Keratinocyte (primary cell): ENCODE data around the gene MAGEA9. TPM values are rescaled to one million over a fixed set of nuclear protein-coding genes. Genes with fewer than 3 reads are reported as not detected.

Experiments used
- DNase-seq: peaks from one replicate; pipeline ENCODE4 v3.0.0-alpha.2; 2011; ENCODE audit warnings: low read depth, missing footprints, low spot score
- FAIRE-seq: peaks from 2 replicates; lab custom pipeline; 2011; peaks lifted over from hg19 to GRCh38; lab: Jason Lieb, UNC
- H2AFZ ChIP-seq: 2 replicates; pipeline ENCODE4 v1.6.0; 2012; ENCODE audit warnings: low read length, control low read depth, inconsistent platforms; ENCODE audit not compliant: control insufficient read depth
- H3K27ac ChIP-seq: 2 replicates; pipeline ENCODE4 v1.5.1; 2011; ENCODE audit warnings: low read length; ENCODE audit not compliant: control insufficient read depth, insufficient read depth
- H3K27me3 ChIP-seq: 3 replicates; pipeline ENCODE4 v1.6.0; 2011; ENCODE audit warnings: low read length; ENCODE audit not compliant: control insufficient read depth, insufficient read depth; ENCODE audit errors: extremely low read depth
- H3K36me3 ChIP-seq, 2 experiments: 2 replicates in 1 of 2; 3 replicates in 1 of 2; pipeline ENCODE4 v1.5.1; 2011; ENCODE audit warnings: low read length in 2 of 2, mild to moderate bottlenecking in 1 of 2; ENCODE audit not compliant: control insufficient read depth in 2 of 2, insufficient read depth in 2 of 2; ENCODE audit errors: extremely low read depth in 1 of 2
- H3K4me1 ChIP-seq: 3 replicates; pipeline ENCODE4 v1.5.1; 2011; ENCODE audit warnings: low read length; ENCODE audit not compliant: control insufficient read depth, insufficient read depth; ENCODE audit errors: extremely low read depth
- H3K4me2 ChIP-seq: 3 replicates; pipeline ENCODE4 v1.6.0; 2011; ENCODE audit warnings: low read depth, low read length; ENCODE audit not compliant: control insufficient read depth, insufficient read depth; ENCODE audit errors: extremely low read depth
- H3K4me3 ChIP-seq, 3 experiments: fragments of 200-600 bp in 1 of 3; sonication (generic) in 1 of 3; 2 replicates in 2 of 3; 3 replicates in 1 of 3; pipeline ENCODE4 v1.5.1; 2011 to 2016; ENCODE audit warnings: low read length in 3 of 3, mild to moderate bottlenecking in 3 of 3, control low read depth in 2 of 3, inconsistent platforms in 1 of 3, low read depth in 1 of 3, mixed read lengths in 1 of 3, mixed run types in 1 of 3, moderate library complexity in 1 of 3; ENCODE audit not compliant: control insufficient read depth in 2 of 3, insufficient read depth in 2 of 3; ENCODE audit errors: extremely low read depth in 1 of 3
- H3K79me2 ChIP-seq: 2 replicates; pipeline ENCODE4 v1.6.0; 2012; ENCODE audit warnings: low read length; ENCODE audit not compliant: control insufficient read depth, insufficient read depth
- H3K9ac ChIP-seq: 3 replicates; pipeline ENCODE4 v1.6.0; 2011; ENCODE audit warnings: low read length; ENCODE audit not compliant: control insufficient read depth, insufficient read depth; ENCODE audit errors: extremely low read depth
- H3K9me1 ChIP-seq: 3 replicates; pipeline ENCODE4 v1.6.0; 2011; ENCODE audit warnings: low read length; ENCODE audit not compliant: control insufficient read depth, insufficient read depth; ENCODE audit errors: extremely low read depth
- H3K9me3 ChIP-seq: 2 replicates; pipeline ENCODE4 v1.5.1; 2012; ENCODE audit warnings: low read depth, low read length; ENCODE audit not compliant: control insufficient read depth
- H4K20me1 ChIP-seq: 3 replicates; pipeline ENCODE4 v1.6.0; 2011; ENCODE audit warnings: low read length; ENCODE audit not compliant: control insufficient read depth, insufficient read depth; ENCODE audit errors: extremely low read depth
- EZH2 ChIP-seq: IDR thresholded peaks from one replicate; pipeline ENCODE4 v1.6.1; 2012; ENCODE audit warnings: inconsistent platforms, mild to moderate bottlenecking, low read length, moderate library complexity
- dilution Hi-C: fragments of 300-500 bp; cut with MboI; formaldehyde crosslinking; loops from one replicate; pipeline ENCODE4 v1.7.0; 2020; ENCODE audit warnings: low sequenced_read_pairs; ENCODE audit not compliant: extremely low pct_ligation_motif_present
- polyA plus RNA-seq, 5 experiments: library from polyadenylated mRNA; depleted of rRNA in 3 of 5; stranded (reverse) in 3 of 5; stranded (forward) in 1 of 5; unstranded in 1 of 5; fragments of >200 nt; gene quantifications; 1 replicate in 1 of 5; 2 replicates in 3 of 5; 3 replicates in 1 of 5; pipeline versions ENCODE4 v1.2.1 to v1.2.3, GENCODE V29; 2011 to 2012; ENCODE audit warnings: missing spikeins in 2 of 5, low read depth in 1 of 5, low replicate concordance in 1 of 5
- TF ChIP-seq, protein P1 (sequence below), 3 experiments: IDR thresholded peaks in 1 of 3; conservative IDR thresholded peaks in 1 of 3; optimal IDR thresholded peaks in 1 of 3; 2 replicates in 2 of 3; 3 replicates in 1 of 3; pipeline versions ENCODE3 to v1.5.1; 2011; ENCODE audit warnings: low read length in 3 of 3, mild to moderate bottlenecking in 3 of 3, moderate library complexity in 2 of 3, control low read depth in 1 of 3, inconsistent platforms in 1 of 3; ENCODE audit not compliant: insufficient read depth in 2 of 3; ENCODE audit errors: extremely low read depth in 1 of 3

Gene MAGEA9
- polyA plus RNA-seq, 1 donor (not counting 4 experiments of a cell fraction or from before 2014, with no cell fraction given): not detected

DNA sequence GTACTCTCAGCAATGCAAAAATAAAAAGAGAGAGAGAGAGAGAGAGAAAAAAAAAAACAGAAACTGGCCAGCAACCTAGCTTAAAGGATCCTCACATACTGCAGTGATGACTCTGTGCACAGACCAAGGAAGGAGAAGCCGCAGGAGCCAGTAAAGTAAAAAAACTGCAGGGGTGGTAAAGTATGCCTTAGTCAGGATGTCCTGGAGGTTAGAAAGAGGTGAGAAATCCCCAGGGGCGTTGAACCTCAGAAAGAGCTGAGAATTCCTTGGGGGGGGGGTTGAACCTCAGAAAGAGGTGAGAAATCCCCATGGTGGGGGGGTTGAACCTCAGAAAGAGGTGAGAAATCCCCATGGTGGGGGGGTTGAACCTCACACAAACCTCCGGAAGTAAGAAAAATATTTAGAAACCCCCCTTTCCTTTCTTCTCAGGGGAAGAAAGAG lies 48.0 kb downstream of the MAGEA9 start:
- no peak for TF ChIP-seq EZH2
- TF ChIP-seq, protein P1, sequence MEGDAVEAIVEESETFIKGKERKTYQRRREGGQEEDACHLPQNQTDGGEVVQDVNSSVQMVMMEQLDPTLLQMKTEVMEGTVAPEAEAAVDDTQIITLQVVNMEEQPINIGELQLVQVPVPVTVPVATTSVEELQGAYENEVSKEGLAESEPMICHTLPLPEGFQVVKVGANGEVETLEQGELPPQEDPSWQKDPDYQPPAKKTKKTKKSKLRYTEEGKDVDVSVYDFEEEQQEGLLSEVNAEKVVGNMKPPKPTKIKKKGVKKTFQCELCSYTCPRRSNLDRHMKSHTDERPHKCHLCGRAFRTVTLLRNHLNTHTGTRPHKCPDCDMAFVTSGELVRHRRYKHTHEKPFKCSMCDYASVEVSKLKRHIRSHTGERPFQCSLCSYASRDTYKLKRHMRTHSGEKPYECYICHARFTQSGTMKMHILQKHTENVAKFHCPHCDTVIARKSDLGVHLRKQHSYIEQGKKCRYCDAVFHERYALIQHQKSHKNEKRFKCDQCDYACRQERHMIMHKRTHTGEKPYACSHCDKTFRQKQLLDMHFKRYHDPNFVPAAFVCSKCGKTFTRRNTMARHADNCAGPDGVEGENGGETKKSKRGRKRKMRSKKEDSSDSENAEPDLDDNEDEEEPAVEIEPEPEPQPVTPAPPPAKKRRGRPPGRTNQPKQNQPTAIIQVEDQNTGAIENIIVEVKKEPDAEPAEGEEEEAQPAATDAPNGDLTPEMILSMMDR (optimal IDR thresholded peaks at IDR 0.05 in 1 of 3, IDR thresholded peaks at IDR 0.05 in 1 of 3, conservative IDR thresholded peaks at IDR 0.05 in 1 of 3; ENCODE audit: extremely low read depth in 1 of 3, insufficient read depth in 2 of 3, low read length in 3 of 3): no peak

DNA sequence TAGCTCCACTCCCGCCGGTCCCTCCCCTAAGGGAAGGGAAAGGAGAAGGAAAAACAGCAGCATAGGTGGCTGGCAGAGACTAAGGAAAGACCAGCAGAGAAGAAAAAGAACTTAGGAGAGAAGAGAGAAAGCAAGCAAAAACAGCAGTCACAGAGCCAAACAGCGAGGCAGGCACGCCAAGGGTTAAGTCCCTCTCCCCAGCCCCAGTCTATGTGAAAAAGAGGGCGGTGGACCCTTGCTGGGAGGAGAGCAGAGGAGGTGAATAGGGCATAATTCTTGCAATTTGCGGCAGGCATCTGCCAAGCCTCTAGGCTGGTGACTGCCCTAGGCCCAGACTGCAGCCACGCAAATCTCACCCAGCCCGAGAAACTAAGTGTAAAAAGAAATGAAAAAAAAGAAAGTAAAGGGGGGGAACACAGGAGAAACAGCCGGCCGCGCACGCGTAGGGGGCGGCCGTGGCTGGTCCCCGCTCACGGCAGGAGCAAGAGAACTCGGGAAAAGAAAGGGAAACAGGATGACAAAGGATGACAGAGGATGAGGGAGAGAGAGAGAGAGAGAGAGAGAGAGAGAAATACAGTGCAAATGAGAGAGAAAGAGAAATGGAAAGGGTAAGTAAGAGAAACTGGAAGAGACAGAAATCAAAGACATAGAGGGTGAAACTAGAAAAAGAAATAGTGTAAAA lies 48.6 kb downstream of the MAGEA9 start:
- FAIRE-seq (no peak), DNase-seq (no peak)
- Histone ChIP-seq H3K9ac (peak overlapping the region; percentile 78), H3K9me3 (no peaks in the 10 kb centered on the region), H3K4me3 (peak overlapping the region; percentile 18 to 29 (median 18)), H3K27ac (peak overlapping the region; percentile 67), H3K4me1 (peaks cover 2% of the 10 kb centered on the region), H3K79me2 (no peaks in the 10 kb centered on the region), H3K27me3 (no peaks in the 10 kb centered on the region), H4K20me1 (no peaks in the 10 kb centered on the region), H3K4me2 (peak overlapping the region; percentile 69), H3K9me1 (no peaks in the 10 kb centered on the region), H3K36me3 (no peaks in the 10 kb centered on the region), H2AFZ (peak overlapping the region; percentile 19)
- TF ChIP-seq, protein P1 (optimal IDR thresholded peaks at IDR 0.05 in 1 of 3, IDR thresholded peaks at IDR 0.05 in 1 of 3, conservative IDR thresholded peaks at IDR 0.05 in 1 of 3; ENCODE audit: extremely low read depth in 1 of 3, insufficient read depth in 2 of 3, low read length in 3 of 3): no peak
- no peak for TF ChIP-seq EZH2
- dilution Hi-C loops: no loop called here

More for the DNA sequence above, 48.0 kb downstream of the MAGEA9 start:
- Histone ChIP-seq H3K4me2 (peak overlapping the region; percentile 69), H3K9me1 (no peaks in the 10 kb centered on the region), H2AFZ (no peak overlapping the region), H3K36me3 (no peaks in the 10 kb centered on the region), H3K27ac (peak overlapping the region; percentile 67), H3K9ac (peak overlapping the region; percentile 78), H3K4me1 (peaks cover 2% of the 10 kb centered on the region), H3K27me3 (no peaks in the 10 kb centered on the region), H3K9me3 (no peaks in the 10 kb centered on the region), H3K4me3 (peak overlapping the region in 2 of 3 experiments; percentile 11 to 15), H4K20me1 (no peaks in the 10 kb centered on the region), H3K79me2 (no peaks in the 10 kb centered on the region)
- DNase-seq (peak; percentile 54), FAIRE-seq (no peak)
- dilution Hi-C loops: no loop called here
